Esophagus squamous epithelium (tissue), 4 donors: ENCODE results near the gene PLEKHG4B.

Experiments
- CTCF ChIP-seq, 6 experiments: fragments of 450-650 bp in 4 of 6; fragments of 200-600 bp in 2 of 6; sonication (generic) in 2 of 6; IDR thresholded peaks; one replicate each; pipeline ENCODE4 v1.5.1; 2016 to 2019; ENCODE audit warnings: antibody characterized with exemption in 6 of 6, mild to moderate bottlenecking in 4 of 6, moderate library complexity in 4 of 6
- POLR2A ChIP-seq, 4 donors: fragments of 450-650 bp; IDR thresholded peaks; one replicate each; pipeline ENCODE4 v1.6.1; 2017; ENCODE audit warnings: antibody characterized with exemption in 4 of 4, mild to moderate bottlenecking in 4 of 4, moderate library complexity in 3 of 4

- TF ChIP-seq CTCF (IDR thresholded peaks at IDR 0.05) (no peak), POLR2A (IDR thresholded peaks at IDR 0.05) (no peak)
Measured at GRCh38 chr5:79263-79662, 12.7 kb upstream of the PLEKHG4B start.
